22Rv1 (cell line): ENCODE data around the gene PYROXD2.

Experiments used
- H3K27ac ChIP-seq: fragments of 450-650 bp; 2 replicates; pipeline ENCODE4 v1.5.1; 2017
- ZFX ChIP-seq: fragments of 450-650 bp; IDR thresholded peaks from 2 replicates; pipeline ENCODE4 v1.6.1; 2017; ENCODE audit warnings: antibody characterized with exemption, borderline replicate concordance
- TF ChIP-seq, protein P1 (sequence below): fragments of 450-650 bp; IDR thresholded peaks from 2 replicates; pipeline ENCODE4 v1.5.1; 2017; ENCODE audit warnings: mild to moderate bottlenecking

PYROXD2 gene

DNA sequence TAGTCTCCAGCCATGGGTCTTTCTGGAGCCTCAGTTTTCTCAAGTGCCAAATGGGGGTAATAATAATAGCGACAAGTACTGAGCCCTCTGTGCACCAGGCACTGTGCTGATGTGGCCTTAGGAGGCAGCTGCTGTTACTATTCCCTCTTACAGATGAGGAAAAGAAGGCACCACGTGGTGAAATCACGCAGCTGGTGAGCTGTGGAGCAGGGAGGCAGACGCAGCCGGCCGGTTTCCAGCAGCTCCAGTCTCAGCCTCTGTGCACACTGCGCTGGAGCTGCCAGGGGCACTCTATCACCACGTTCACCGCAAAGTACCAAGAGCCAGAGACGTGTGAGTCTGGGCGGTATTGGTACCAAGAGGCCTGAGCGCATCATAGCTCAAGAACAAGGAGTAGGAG lies 9.6 kb downstream of the PYROXD2 start:
- TF ChIP-seq ZFX = no peak
- TF ChIP-seq, protein P1, sequence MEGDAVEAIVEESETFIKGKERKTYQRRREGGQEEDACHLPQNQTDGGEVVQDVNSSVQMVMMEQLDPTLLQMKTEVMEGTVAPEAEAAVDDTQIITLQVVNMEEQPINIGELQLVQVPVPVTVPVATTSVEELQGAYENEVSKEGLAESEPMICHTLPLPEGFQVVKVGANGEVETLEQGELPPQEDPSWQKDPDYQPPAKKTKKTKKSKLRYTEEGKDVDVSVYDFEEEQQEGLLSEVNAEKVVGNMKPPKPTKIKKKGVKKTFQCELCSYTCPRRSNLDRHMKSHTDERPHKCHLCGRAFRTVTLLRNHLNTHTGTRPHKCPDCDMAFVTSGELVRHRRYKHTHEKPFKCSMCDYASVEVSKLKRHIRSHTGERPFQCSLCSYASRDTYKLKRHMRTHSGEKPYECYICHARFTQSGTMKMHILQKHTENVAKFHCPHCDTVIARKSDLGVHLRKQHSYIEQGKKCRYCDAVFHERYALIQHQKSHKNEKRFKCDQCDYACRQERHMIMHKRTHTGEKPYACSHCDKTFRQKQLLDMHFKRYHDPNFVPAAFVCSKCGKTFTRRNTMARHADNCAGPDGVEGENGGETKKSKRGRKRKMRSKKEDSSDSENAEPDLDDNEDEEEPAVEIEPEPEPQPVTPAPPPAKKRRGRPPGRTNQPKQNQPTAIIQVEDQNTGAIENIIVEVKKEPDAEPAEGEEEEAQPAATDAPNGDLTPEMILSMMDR = no peak
- no peak overlapping the region for H3K27ac ChIP-seq

DNA sequence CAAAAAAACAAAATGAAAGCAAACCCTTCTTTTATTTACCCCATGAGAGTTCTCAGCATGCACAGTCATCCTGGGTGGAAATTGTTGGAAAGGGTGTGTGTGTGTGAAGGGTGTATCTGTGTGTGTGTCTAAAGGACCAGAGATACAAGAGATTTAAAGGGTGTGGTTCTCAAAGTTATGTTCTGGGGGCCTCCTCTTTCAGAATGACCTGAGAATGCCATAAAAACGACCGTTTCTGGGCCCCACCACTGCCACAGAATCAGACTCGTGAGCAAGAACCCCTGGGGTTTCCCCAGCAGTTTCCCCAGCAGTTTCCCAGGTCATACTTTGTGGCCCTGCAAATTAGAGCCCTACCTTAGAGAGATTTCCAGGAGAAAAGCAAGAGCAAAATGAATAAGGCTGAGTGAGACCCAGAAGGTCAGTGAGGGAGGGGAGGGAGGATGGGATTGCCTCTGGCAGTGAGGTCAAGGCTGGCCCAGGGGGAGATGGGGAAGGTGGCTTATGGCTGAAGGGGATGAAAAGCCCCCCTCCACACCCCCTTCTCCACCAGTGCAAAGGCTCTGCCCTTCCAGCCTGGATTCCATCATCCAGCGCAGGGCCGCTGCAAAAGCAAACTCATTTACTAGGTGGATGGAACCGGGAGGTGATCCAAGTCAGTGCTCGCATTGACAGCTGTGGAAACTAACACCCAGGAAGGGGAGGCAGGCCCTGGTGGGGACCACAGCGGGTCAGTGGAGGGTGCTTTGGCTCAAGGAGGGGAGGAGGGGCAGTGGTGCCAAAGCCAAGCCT lies 10.2 kb downstream of the PYROXD2 start:
- TF ChIP-seq, protein P1 = no peak
- no peak for TF ChIP-seq ZFX
- H3K27ac ChIP-seq = no peak overlapping the region

DNA sequence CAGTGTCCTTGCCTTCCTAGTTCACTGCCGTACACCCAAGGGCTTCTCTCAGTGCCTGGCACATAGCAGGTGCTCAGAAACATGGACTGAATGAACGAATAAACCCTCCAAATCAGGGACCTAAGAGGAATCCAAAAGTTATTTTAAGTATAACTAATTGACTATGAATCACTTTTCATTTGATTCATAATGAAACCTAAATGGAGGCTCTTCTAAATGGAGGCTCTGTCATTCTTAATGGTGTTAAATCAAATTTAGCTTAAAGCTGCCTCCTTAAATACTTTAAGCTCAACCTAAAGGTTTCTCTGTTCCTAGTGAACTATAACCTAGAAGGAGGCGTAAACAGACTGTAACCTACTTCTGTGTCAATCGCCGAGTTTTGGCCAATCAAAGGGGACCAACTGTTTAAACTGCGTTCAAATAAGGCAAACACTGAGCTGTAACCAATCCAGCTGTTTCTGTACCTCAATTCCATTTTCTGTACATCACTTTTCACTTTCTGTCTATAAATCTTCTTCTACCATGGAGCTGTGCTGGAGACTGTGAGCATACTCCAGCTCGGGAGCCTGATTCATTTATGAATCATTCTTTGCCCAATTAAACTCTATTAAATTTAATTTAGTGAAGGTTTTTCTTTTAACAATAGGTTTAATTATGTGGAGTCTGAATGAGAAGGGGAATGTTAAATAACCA lies 11.0 kb downstream of the PYROXD2 start:
- no peak overlapping the region for H3K27ac ChIP-seq
- no peak for TF ChIP-seq ZFX
- TF ChIP-seq, protein P1 = no peak

DNA sequence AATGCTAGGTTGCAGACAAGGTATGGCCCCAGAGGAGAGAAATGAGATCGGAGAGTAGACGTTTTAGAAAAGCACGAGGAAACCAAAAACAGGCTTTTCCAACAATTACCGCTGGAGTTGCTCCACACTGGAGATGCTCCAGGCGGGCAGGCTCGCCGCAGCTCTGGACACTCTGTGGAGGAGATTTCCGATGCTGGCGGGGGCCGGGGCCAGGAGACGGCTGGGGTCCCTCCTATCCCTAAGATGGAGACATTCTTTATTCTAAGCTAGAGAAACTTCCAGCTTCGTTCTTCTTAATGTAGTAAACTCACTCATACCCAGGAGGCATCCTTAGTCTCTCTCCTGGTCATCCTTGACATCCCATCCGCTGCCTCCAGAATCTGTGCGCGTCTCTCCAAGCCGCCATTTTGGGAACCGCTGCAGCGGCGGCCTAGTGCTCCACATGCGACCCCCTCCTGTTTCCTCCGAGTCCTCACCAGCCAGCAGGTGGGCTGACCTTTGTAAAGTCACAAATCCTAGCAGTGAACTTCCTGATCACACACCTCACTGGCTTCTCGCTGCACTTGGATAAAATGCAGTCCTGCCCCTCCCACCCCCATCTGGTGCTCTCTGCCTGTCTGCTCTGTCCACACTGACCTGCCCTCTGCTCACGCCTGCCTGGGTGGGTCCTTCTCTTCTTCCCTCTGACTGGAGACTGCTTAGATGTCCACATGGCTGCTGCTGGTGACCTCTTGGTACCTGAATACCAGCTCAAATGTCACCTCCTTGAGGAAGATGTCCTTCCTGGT lies 11.9 kb downstream of the PYROXD2 start:
- TF ChIP-seq ZFX = no peak
- TF ChIP-seq, protein P1 = no peak
- H3K27ac ChIP-seq = no peak overlapping the region

DNA sequence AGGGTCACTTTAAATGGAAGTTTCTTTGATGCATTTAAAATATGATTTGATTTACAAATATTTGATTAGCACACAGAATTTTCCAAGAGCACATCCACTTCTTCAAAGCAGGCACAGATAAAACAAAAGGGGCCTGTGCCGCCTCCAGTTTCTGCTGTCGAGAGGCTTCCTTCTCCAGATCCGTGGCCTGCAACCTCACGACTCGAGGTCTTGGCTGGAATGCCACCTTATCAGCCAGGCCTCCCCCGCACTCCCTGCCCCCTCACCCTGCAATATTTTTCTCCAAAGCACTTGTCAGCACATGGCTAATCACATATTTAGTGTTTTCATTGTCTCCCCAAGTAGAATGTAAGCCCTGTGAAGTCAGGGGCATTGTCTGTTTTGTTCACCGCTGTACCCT lies 12.5 kb downstream of the PYROXD2 start:
- H3K27ac ChIP-seq = no peak overlapping the region
- TF ChIP-seq, protein P1 = no peak
- no peak for TF ChIP-seq ZFX

DNA sequence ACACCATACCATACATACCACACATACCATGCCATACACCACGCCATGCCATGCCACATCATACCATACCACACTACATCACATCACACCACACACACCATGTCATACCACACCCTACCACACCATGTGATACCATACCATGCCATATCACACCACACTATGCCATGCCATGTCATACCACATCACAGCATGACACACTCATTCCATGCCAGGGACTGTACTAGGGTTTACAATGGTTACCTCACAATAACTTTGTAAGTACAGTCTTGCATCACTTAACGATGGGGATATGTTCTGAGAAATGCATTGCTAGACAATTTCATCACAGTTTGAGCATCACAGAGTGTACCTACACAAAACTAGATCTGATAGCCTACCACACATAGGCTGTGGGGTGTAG lies 14.5 kb downstream of the PYROXD2 start:
- no peak overlapping the region for H3K27ac ChIP-seq
- TF ChIP-seq, protein P1 = no peak
- no peak for TF ChIP-seq ZFX
